ENCODE measurements around the gene HSPB6.

The HSPB6 gene

GRCh38 chr19:35754370-35755130, 2.3 kb downstream of the HSPB6 start:
- H3K27ac ChIP-seq (ENCODE audit: insufficient read depth in 1 of 2, low read depth in 1 of 2, low read length in 2 of 2, poor library complexity in 1 of 2, severe bottlenecking in 2 of 2), result no peak overlapping the region
- H3K27me3 ChIP-seq (replicated peaks in 2 of 5; ENCODE audit: control insufficient read depth in 4 of 5, insufficient read depth in 5 of 5, low read length in 4 of 5), result peaks cover 0 to 37% (median 0%) of the 10 kb centered on the region in 5 experiments
- peaks cover 0 to 28% (median 21%) of the 10 kb centered on the region in 4 experiments for H3K36me3 ChIP-seq (ENCODE audit: control insufficient read depth in 4 of 4, insufficient read depth in 4 of 4, low read length in 3 of 4)
- no peaks in the 10 kb centered on the region for H3K9me3 ChIP-seq (ENCODE audit: control extremely low read depth in 1 of 5, control insufficient read depth in 4 of 5, insufficient read depth in 2 of 5, low read depth in 1 of 5, low read length in 4 of 5)
- no peak overlapping the region for H3K4me3 ChIP-seq (ENCODE audit: control insufficient read depth in 1 of 7, extremely low read depth in 1 of 7, insufficient read depth in 4 of 7, low read depth in 2 of 7, low read length in 6 of 7)
- ChIA-PET CTCF (no interaction called here), POLR2A (no interaction called here)
- peaks cover 2 to 35% (median 27%) of the 10 kb centered on the region in 4 experiments for H3K4me1 ChIP-seq (ENCODE audit: control extremely low read depth in 1 of 4, control insufficient read depth in 4 of 4, insufficient read depth in 4 of 4, low read length in 3 of 4)
- no peak for DNase-seq
- WGBS (ENCODE audit: insufficient coverage), result 97% methylated on average over 9 of the region's 13 CpGs

GRCh38 chr19:35753634-35754369, 3.0 kb downstream of the HSPB6 start:
- Histone ChIP-seq H3K9me3 (ENCODE audit: control extremely low read depth in 1 of 5, control insufficient read depth in 4 of 5, insufficient read depth in 2 of 5, low read depth in 1 of 5, low read length in 4 of 5) (no peaks in the 10 kb centered on the region), H3K27ac (ENCODE audit: insufficient read depth in 1 of 2, low read depth in 1 of 2, low read length in 2 of 2, poor library complexity in 1 of 2, severe bottlenecking in 2 of 2) (no peak overlapping the region), H3K36me3 (ENCODE audit: control insufficient read depth in 4 of 4, insufficient read depth in 4 of 4, low read length in 3 of 4) (peaks cover 0 to 28% (median 21%) of the 10 kb centered on the region in 4 experiments), H3K4me1 (ENCODE audit: control extremely low read depth in 1 of 4, control insufficient read depth in 4 of 4, insufficient read depth in 4 of 4, low read length in 3 of 4) (peaks cover 6 to 36% (median 28%) of the 10 kb centered on the region in 4 experiments), H3K27me3 (replicated peaks in 2 of 5; ENCODE audit: control insufficient read depth in 4 of 5, insufficient read depth in 5 of 5, low read length in 4 of 5) (peaks cover 0 to 37% (median 0%) of the 10 kb centered on the region in 5 experiments), H3K4me3 (ENCODE audit: control insufficient read depth in 1 of 7, extremely low read depth in 1 of 7, insufficient read depth in 4 of 7, low read depth in 2 of 7, low read length in 6 of 7) (no peak overlapping the region)
- 97% methylated on average over 19 of the region's 20 CpGs for WGBS (ENCODE audit: insufficient coverage)
- DNase-seq, result no peak
- CTCF ChIA-PET, result no interaction called here
- POLR2A ChIA-PET, result no interaction called here

GRCh38 chr19:35752746-35753350, 4.0 kb downstream of the HSPB6 start:
- ChIA-PET POLR2A (no interaction called here), CTCF (interaction anchor here (0.6 kb wide), 1 partner anchor 9 kb away, joined by 4 read pairs; no protein-coding TSS in a partner anchor)
- Histone ChIP-seq H3K4me1 (ENCODE audit: control extremely low read depth in 1 of 4, control insufficient read depth in 4 of 4, insufficient read depth in 4 of 4, low read length in 3 of 4) (peaks cover 7 to 40% (median 29%) of the 10 kb centered on the region in 4 experiments), H3K4me3 (ENCODE audit: control insufficient read depth in 1 of 7, extremely low read depth in 1 of 7, insufficient read depth in 4 of 7, low read depth in 2 of 7, low read length in 6 of 7) (no peak overlapping the region), H3K27ac (ENCODE audit: insufficient read depth in 1 of 2, low read depth in 1 of 2, low read length in 2 of 2, poor library complexity in 1 of 2, severe bottlenecking in 2 of 2) (no peak overlapping the region), H3K27me3 (replicated peaks in 2 of 5; ENCODE audit: control insufficient read depth in 4 of 5, insufficient read depth in 5 of 5, low read length in 4 of 5) (peaks cover 0 to 37% (median 0%) of the 10 kb centered on the region in 5 experiments), H3K9me3 (ENCODE audit: control extremely low read depth in 1 of 5, control insufficient read depth in 4 of 5, insufficient read depth in 2 of 5, low read depth in 1 of 5, low read length in 4 of 5) (no peaks in the 10 kb centered on the region), H3K36me3 (ENCODE audit: control insufficient read depth in 4 of 4, insufficient read depth in 4 of 4, low read length in 3 of 4) (peaks cover 0 to 28% (median 21%) of the 10 kb centered on the region in 4 experiments)
- 95% methylated on average over 10 of the region's 20 CpGs for WGBS (ENCODE audit: insufficient coverage)
- no peak for DNase-seq

- ChIA-PET POLR2A (no interaction called here), CTCF (interaction anchor here (0.6 kb wide), 1 partner anchor 10 kb away, joined by 4 read pairs; no protein-coding TSS in a partner anchor)
- 99% methylated on average over 10 of the region's 14 CpGs for WGBS (ENCODE audit: insufficient coverage)
These were observed 4.7 kb downstream of the HSPB6 start for GRCh38 chr19:35751839-35752745.

GRCh38 chr19:35750167-35750566, 6.7 kb downstream of the HSPB6 start:
- Histone ChIP-seq H3K27me3 (replicated peaks in 2 of 5; ENCODE audit: control insufficient read depth in 4 of 5, insufficient read depth in 5 of 5, low read length in 4 of 5) (peaks cover 0 to 15% (median 0%) of the 10 kb centered on the region in 5 experiments), H3K27ac (ENCODE audit: insufficient read depth in 1 of 2, low read depth in 1 of 2, low read length in 2 of 2, poor library complexity in 1 of 2, severe bottlenecking in 2 of 2) (no peak overlapping the region), H3K36me3 (ENCODE audit: control insufficient read depth in 4 of 4, insufficient read depth in 4 of 4, low read length in 3 of 4) (peaks cover 0 to 28% (median 21%) of the 10 kb centered on the region in 4 experiments), H3K4me3 (ENCODE audit: control insufficient read depth in 1 of 7, extremely low read depth in 1 of 7, insufficient read depth in 4 of 7, low read depth in 2 of 7, low read length in 6 of 7) (no peak overlapping the region), H3K9me3 (ENCODE audit: control extremely low read depth in 1 of 5, control insufficient read depth in 4 of 5, insufficient read depth in 2 of 5, low read depth in 1 of 5, low read length in 4 of 5) (no peaks in the 10 kb centered on the region), H3K4me1 (ENCODE audit: control extremely low read depth in 1 of 4, control insufficient read depth in 4 of 4, insufficient read depth in 4 of 4, low read length in 3 of 4) (peaks cover 10 to 29% (median 25%) of the 10 kb centered on the region in 4 experiments)
- WGBS (ENCODE audit: insufficient coverage), result 100% methylated on average over 1 of the region's 5 CpGs
- ChIA-PET CTCF (no interaction called here), POLR2A (no interaction called here)
- DNase-seq, result no peak

More at GRCh38 chr19:35751839-35752745, 4.7 kb downstream of the HSPB6 start:
- peaks cover 0 to 28% (median 21%) of the 10 kb centered on the region in 4 experiments for H3K36me3 ChIP-seq (ENCODE audit: control insufficient read depth in 4 of 4, insufficient read depth in 4 of 4, low read length in 3 of 4)
- no peak overlapping the region for H3K27ac ChIP-seq (ENCODE audit: insufficient read depth in 1 of 2, low read depth in 1 of 2, low read length in 2 of 2, poor library complexity in 1 of 2, severe bottlenecking in 2 of 2)
- no peaks in the 10 kb centered on the region for H3K9me3 ChIP-seq (ENCODE audit: control extremely low read depth in 1 of 5, control insufficient read depth in 4 of 5, insufficient read depth in 2 of 5, low read depth in 1 of 5, low read length in 4 of 5)
- H3K27me3 ChIP-seq (replicated peaks in 2 of 5; ENCODE audit: control insufficient read depth in 4 of 5, insufficient read depth in 5 of 5, low read length in 4 of 5), result peaks cover 0 to 34% (median 0%) of the 10 kb centered on the region in 5 experiments
- peaks cover 8 to 37% (median 26%) of the 10 kb centered on the region in 4 experiments for H3K4me1 ChIP-seq (ENCODE audit: control extremely low read depth in 1 of 4, control insufficient read depth in 4 of 4, insufficient read depth in 4 of 4, low read length in 3 of 4)
- no peak for DNase-seq
- no peak overlapping the region for H3K4me3 ChIP-seq (ENCODE audit: control insufficient read depth in 1 of 7, extremely low read depth in 1 of 7, insufficient read depth in 4 of 7, low read depth in 2 of 7, low read length in 6 of 7)
